GM12892 (cell line): ENCODE results near the gene NPAS3.

Experiments used
- POLR2A ChIP-seq: IDR thresholded peaks from 2 replicates; pipeline ENCODE4 v1.6.1; 2011; ENCODE audit warnings: low read depth, low read length, control low read depth
- POLR2AphosphoS5 ChIP-seq: IDR thresholded peaks from 2 replicates; pipeline ENCODE4 v1.6.1; 2011; ENCODE audit warnings: low read depth, low read length, control low read depth
- TAF1 ChIP-seq: IDR thresholded peaks from 2 replicates; pipeline ENCODE4 v1.6.1; 2011; ENCODE audit warnings: low read depth, mild to moderate bottlenecking, control low read depth, low read length, borderline replicate concordance

DNA sequence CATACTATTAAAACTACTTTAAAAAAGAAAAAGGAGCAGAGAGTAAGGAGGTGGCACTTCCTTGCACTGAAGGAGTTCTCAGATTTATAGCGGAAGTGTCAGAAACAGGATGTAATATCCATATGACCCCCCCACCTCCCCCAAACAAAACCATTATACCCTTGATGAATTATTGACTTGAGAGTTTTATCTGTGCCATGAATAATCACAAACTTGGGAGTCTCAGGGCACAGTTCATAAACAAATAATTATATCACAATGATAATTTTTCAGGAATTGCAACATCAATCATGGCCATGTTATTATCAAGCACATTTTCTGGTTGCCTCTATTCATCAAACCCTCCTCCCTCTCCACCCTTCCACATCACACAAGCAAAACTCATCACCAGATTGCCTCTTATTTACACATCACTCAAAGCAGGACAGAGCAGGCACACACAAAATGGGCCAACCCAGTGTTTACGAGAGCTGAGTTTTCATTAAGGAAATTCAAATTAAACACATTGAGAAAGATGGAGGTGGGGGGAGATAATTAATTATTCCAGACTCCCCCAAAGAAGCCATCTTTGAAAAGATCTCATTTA, 870.8 kb downstream of the NPAS3 start:
- TF ChIP-seq POLR2A: no peak
- TF ChIP-seq TAF1: no peak
- TF ChIP-seq POLR2AphosphoS5: no peak
